NK-92 treated with Interleukin-12 subunit alpha and Interleukin-12 subunit beta, amount 100 ng/mL, for 24 hours (cell line): Measurements from ENCODE around the gene CKS1B.
A peak's percentile ranks its signal among the peaks of the same experiment; 100 is the strongest.

Experiments
- DNase-seq: peaks from one replicate; lab custom pipeline; 2025; lab: John Stamatoyannopoulos, UW

The CKS1B gene

DNA sequence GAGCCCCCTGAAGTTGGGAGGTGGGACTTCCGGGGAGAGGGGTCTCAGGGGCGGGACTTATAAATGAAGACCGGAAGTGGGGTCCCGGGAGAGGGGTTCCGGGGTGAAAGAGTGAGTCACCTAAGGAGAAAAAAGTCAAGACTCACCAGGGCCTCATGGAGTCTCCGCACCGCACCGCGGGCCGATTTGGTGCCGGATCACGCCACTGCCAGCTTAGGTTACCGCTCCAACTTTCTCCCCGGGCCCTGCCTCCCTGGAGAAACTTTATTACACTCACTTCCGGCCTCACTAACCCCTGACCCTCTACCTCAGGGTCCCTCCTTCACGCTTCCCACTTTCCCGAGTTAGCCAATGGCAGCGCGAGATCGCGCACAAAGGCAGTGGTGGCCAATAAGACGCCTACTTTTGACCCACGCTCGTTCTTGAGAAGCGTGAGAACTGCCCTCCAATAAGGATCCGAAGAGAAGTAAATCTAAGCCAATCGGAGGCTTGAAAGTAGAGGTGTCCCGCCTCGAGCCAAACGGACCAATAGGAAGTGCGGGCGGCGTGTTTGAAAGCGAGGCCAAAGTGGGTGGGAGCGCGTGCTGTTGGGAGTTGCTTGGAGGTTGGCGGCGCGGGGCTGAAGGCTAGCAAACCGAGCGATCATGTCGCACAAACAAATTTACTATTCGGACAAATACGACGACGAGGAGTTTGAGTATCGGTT lies at the start of gene CKS1B:
CKS1B (plus strand) TSS at position 580 of the 706 bp plus-strand sequence; CDS start at position 645, 65 bp downstream.
- peak; percentile 98 for DNase-seq

- no peak for DNase-seq
These were observed 48.9 kb upstream of the CKS1B start for GRCh38 chr1:154925335-154926170.

- DNase-seq = no peak
These were observed 48.3 kb upstream of the CKS1B start for GRCh38 chr1:154926201-154926600.

GRCh38 chr1:154931940-154932487 lies 42.5 kb upstream of the CKS1B start:
- DNase-seq = no peak

GRCh38 chr1:154934358-154934948 lies 40.0 kb upstream of the CKS1B start:
- DNase-seq = no peak

GRCh38 chr1:154935749-154936554 lies 38.5 kb upstream of the CKS1B start:
- DNase-seq = no peak

DNA sequence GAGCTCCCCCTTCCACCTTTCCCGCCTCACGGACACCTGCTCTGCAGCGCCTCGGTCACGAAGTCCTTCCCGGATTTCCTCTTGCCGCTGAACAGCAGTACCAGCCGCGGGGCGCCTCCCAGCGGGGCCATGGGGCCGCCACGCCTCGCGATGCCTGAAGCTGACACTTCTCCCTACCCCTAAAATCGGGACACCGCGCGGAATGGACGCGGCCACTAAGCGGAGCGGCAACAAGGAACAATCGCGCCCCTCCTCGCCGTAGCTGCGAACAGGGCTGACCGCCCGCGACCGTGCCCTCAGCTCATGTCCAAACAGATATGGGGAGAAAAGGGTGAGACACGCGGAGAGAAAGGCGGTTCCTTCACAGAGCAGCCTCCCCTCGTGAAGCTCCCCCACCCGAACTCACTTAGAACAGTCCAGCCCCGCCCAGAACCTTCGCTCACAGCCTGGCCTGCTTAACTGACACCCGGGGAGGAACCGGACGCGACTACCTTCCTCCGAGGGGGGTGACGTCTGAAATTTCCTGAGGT lies 37.9 kb upstream of the CKS1B start, which contains the start of gene PMVK:
PMVK (minus strand) TSS at position 165 of the 530 bp plus-strand sequence; CDS start at position 131, 34 bp downstream.
- DNase-seq = peak; percentile 93

DNA sequence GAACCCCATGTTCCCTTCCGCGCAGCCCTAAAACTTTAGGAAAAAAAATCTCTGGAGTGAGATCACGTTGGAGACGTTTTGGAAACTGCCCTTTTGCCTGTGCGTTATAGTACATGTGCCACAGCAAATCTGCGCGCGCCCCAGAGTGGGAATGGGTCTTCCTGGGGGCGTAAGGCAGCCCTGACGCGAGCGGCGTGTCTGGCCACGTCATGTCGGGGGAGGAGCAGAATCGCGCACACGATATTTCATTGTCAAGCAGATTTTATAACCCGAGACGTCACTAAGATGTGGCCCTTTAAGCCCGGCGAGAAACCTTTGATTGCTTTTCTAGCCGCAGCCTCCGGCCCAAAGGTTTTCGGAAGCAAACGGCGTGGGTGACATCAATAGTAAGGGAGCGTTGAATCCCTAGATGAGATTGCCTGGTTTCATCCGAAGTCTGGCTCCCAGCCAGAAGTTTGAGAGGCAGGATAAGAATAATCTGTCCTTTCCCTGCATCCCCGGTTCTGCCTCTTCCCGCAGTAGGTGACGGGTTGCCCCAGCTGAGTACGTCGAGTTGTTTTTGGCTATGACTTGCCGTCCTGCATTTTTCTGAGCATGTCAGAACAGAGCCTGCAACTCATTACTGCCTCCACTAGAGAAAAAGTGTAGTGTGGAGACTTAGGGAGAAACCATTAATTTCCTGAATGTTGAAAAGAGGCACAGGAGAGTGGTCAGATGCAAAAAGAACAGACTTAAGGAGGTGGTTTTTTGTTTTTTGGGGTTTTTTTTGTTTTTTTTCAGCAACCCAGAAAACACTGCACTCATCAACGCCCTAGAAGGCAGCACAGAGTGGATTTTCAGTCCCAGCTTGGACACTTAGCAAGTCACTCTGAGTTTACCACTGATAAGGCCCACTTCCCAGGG lies 37.1 kb upstream of the CKS1B start:
- DNase-seq = peak; percentile 84

DNA sequence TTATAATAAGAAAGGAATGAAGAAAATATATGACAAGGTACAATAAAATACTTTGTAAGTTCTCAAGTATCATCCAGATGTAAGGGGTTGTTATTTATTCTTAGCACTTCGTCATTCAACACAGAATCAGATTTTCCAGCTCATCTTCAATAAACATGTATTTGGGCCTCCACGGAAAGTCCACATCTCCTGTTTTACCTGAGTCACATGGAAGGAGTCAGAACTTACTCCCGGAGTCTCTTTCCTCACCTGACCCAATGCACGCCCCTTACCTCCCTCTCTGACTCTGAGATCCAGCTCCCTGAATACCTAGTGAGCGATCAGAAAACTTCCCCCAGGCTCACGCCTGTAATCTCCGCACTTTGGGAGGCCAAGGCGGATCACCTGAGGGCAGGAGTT lies 36.5 kb upstream of the CKS1B start:
- DNase-seq = no peak

DNA sequence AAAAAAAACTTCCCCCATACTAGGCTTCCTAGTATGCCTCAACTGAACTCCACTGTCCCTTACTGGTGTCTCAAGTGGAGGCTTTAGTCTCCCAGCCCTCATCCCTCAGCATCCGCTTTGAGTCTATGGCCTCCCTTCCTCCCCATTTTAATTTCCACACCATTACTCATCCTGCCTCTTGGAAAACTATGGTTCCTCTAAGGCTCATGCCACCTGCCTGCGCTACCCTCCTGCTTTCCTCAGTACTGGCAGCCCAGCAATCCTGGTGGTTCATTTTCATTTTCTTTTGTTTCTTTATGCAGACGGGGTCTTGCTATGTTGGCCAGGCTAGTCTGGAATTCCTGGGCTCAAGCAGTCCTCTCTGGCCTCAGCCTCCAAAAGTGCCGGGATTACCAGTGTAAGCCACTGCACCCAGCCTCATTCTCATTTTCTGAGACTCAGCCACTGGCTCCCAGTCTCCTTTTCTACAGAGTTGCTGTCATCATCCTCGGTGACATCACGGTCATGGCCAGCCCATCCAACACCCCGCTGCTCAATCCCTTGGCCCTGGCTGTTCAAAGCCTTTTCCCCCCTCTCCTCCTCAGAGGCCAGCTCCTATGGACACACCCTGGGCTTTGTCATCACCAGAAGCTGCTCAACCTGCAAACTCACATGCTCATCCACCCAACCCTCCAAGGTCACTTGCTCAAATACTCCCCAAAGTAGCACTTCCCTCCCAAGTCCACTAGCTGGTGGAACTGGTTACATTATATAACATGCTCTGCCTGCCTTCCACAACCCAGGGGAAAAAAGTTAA lies 35.7 kb upstream of the CKS1B start:
- no peak for DNase-seq

- no peak for DNase-seq
These were observed 34.3 kb upstream of the CKS1B start for GRCh38 chr1:154940213-154940560.

DNA sequence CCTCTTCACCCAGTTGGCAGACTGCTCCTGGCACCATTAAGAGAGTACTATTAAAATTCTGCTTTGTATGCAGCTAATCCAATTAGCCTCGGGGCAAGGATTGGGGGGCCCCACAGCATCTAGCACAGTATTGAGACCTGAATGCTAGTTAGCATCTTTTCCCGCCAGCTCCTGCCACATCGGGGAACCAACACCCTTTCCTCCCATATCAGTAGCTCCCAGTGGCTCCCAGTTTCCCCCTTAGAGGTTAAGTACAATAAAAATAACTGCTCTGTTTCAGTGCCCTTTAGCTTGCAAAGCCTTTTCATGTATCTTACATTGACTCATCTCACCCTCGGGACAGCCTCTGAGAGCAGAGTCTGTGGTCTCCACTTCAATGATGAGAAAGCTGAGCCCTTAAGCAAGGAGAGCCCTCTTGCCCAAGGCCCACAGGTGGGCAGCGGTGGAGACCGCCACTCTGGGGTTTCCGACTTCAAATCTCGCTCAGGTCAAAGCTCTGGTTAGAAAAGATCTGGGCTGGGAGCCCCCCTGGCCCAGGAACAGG lies 33.8 kb upstream of the CKS1B start:
- DNase-seq = no peak

DNA sequence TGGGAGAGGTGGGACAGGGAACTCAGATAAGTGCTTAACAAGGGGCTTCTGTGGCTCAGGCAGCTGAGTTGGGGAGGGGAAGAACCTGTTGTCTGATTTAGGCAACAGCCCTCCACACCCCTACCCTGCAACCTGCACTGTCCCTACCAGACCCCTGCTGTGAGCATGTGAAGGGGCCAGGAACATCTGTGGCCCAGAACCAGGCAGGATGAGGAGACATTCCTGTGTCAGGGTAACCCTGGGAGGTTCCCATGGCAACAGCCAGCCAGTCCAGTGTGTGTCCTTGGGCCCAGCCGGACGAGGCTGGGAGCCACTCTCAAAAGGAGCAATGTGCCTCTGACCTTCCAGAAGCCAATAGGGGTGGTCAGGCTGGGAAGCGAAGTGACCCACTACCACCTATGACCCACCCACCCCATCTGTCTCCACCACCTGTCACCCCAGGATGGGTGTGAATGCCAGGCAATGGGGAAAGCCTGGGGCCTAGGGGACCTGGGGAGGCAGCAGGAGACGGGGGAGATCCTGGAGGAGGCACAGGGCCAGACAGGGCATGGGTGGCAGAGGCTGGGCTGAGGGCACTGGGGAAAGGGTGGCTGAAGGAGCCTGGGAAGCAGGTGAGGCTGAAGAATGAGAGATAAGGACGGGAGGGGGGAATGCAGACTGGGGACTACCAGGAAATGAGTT lies 33.0 kb upstream of the CKS1B start:
- no peak for DNase-seq

DNA sequence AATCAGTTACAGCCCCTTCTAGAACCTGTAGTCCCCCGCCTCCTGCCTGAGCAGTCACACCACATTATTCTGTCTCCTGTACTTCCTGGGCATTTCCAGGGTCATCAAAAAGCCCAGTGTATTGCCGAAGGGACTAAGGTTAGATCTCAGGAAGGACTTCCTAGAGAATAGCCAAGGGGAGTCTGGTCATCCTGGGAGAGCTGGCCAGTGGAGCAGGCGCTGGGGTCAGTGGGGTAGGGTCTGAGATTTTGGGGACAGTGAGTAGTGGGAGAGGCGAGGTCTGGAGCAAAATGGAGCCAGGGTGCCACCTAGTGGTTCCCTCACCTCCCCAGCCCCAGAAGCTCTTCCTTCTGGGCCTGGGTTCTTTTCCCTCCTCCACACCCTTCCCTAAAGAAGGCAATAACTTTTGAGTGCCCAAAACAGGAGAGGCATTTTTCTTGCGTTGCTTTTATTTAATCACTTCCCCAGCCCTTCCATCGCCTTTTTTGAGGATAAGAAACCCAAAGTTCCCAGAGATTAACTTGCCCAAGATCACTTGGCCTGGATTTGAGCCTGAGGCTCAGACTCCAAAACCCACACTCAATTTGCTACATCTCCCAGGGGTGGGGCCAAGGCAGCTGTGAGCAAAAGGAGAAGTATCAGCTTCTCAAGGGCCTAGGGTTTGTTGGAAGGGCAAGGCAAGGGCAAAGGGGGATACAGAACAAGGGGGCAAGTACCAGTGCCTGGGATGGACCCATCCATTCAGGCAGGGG lies 30.7 kb upstream of the CKS1B start:
- no peak for DNase-seq

- no peak for DNase-seq
These were observed 29.9 kb upstream of the CKS1B start for GRCh38 chr1:154944401-154945159.

DNA sequence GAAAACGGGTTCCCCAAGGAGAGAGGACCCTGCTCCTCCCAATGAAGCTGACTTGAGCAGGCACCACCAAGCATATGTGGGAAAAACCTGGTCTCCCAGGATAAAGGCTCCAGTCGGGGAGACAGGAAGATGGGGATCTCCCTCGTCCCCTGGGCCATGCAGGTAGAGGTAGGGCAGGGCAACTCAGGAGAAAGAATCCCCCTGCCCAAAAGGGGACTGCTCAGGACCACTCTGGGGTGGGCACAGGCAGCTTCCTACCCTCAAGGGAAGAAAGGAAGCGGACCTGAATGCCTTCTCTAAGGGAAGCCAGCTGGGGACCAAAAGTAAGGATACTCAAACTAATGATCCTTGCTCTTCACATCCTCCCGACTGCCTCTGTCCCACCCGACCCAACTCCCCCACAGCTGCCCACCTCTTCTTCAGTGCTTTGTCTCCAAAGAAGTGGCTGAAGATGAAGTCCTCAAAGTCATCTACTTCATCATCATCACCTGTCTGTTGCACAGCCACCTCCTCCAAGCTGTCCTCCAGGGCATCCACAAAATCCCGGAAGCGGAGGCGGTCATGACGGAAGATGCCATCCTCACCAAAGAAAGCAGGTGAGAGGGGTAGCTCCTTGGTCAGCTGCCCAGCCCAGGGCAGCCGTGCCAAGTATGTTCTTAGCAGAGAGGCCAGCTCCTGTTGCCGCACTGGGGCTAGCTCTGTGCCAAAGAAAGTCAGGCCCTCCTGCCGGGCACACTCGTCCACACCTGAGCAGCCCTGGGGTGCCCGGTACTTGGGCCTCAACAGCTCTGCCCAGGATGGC lies 29.1 kb upstream of the CKS1B start:
- DNase-seq = no peak
